Occipital lobe (tissue), 2 donors: Measurements from ENCODE around the gene CCNG1. TPM values are rescaled to one million over a fixed set of nuclear protein-coding genes. Genes with fewer than 3 reads are reported as not detected.
"Not testable (repeated sequence)": the region's sequence is repeated elsewhere in the genome, so short reads cannot be mapped to it uniquely, and the experiment has no call there.

Experiments used
- DNase-seq: peaks from one replicate; lab custom pipeline; 2025; lab: John Stamatoyannopoulos, UW
- total RNA-seq: library from RNA; depleted of rRNA; stranded (reverse); fragments of >200 nt; gene quantifications from one replicate; pipeline ENCODE4 v1.2.3, GENCODE V29; 2014

CCNG1 gene, protein sequence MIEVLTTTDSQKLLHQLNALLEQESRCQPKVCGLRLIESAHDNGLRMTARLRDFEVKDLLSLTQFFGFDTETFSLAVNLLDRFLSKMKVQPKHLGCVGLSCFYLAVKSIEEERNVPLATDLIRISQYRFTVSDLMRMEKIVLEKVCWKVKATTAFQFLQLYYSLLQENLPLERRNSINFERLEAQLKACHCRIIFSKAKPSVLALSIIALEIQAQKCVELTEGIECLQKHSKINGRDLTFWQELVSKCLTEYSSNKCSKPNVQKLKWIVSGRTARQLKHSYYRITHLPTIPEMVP
- 145 TPM for total RNA-seq

DNA sequence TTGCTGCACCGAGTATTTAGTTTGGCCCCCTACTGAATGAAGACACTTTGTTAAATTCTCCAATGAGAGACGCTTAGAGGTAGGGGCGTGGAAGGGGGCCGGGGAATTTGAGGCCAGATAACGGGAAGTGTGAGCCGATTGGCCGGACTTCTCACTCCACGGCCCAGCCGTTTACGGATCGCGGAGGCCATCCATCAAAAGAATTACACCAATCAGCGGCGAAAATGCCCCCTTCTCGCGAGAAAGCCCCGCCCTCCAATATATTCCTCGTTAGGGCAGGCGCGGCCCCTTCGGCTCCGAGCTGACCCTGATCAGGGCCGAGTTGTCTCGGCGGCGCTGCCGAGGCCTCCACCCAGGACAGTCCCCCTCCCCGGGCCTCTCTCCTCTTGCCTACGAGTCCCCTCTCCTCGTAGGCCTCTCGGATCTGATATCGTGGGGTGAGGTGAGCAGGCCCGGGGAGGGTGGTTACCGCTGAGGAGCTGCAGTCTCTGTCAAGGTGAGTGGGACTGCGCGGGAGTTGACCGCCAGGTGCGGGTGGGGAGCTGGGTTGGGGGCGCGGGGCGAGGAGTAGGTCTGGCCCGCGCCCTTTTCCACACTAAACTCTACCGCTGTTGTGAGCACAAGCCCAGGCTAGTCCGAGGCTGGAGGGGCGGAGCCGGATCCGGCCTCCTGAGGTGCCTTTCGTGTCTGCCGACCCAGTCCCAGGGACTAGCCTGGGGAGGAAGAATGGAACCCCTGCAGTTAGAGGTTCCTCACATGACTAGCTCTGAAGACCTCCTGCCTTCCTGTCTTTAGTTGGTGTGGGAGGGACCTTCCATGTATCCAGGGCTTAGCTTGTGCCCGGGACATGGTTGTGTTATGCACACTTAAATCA, at the start of gene CCNG1:
Gene CCNG1, plus strand, starts transcription at position 287 of the 874 bp plus-strand sequence. CDS start 1,662 bp downstream, outside the sequence.
- DNase-seq, result peak; percentile 94

DNA sequence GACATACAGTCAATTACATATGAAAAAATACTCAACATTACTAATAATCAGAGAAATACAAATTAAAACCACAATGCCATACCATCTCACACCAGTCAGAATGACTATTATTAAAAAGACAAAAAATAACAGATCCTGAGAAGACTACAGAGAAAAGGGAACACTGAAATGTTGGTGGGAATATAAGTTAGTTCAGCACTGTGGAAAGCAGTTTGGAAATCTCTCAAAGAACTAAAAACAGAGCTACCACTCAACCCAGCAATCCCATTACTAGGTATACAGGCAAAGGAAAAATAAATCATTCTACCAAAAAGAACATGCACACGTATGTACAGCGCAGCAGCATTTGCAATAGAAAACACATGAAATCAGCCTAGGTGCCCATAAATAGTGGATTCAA, 41.6 kb upstream of the CCNG1 start:
- no peak for DNase-seq

DNA sequence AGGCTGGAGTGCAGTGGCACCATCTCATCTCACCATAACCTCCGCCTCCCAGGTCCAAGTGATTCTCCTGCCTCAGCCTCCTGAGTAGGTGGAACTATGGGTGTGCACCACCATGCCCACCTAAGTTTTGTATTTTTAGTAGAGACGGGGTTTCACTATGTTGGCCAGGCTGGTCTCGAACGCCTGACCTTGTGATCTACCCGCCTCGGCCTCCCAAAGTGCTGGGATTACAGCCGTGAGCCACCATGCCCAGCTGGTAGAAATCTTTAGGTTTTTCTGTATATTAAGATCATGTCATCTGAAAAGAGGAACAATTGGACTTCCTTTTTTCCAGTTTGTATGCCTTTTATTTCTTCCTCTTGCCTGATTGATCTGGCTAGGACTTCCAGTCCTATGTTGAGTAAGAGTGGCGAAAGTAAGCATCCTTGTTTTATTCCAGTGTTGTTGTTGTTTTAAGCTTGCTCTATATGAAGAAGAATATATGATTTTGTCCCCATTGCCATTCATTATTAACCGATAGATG, 40.5 kb upstream of the CCNG1 start:
- DNase-seq, result not testable (repeated sequence)

DNA sequence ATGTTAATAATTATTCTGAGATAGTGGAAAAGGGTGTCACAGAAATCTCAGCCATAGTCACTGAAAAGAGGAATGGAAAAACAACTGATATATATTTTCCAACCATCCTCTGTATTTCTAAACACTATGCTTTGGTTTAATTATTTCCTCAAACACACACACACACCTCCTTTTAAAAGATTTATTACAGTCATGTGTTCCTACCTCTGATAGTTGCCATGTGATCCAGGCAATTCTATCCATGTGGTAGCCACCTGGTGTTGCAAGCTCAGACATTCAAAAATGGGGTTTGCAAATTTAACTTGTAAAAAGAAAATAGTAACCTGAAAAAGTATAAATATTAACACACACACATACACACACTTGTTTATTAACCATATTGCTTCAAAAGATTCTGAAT, 40.0 kb upstream of the CCNG1 start:
- DNase-seq, result no peak

DNA sequence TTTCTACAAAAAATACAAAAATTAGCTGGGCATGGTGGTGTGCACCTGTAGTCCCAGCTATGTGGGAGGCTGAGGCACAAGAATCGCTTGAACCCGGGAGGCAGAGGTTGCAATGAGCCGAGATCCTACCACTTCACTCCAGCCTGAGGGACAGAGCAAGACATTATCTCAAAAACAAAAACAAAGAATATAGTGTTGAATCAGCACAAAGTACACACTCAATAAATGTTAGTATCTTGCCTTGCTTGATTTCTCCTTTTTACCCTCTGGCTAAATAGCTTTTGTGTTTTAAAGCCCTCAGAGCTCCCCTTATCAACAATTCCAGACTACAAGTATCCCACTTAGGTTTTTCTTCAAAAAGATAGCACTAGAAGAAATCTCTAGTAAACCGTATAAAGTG, 37.5 kb upstream of the CCNG1 start:
- no peak for DNase-seq

DNA sequence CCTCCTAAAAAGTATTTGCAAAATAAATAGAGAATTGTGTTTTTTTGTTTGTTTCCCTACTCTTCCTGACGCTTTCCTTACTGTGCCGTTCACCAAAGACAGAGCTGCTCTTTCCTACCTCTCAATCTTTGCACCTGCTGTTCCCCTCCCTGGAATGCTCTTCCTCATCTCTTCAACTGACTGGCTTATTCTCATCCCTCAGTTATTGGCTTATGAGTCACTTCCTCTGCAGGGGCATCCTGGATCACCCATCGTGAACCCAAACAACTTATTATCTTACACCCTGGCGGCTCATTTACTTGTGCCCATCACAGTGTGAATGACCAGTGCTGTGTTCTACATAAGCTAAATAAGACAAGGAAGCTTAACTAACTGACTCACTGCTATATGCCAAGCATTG, 36.1 kb upstream of the CCNG1 start:
- DNase-seq, result no peak

DNA sequence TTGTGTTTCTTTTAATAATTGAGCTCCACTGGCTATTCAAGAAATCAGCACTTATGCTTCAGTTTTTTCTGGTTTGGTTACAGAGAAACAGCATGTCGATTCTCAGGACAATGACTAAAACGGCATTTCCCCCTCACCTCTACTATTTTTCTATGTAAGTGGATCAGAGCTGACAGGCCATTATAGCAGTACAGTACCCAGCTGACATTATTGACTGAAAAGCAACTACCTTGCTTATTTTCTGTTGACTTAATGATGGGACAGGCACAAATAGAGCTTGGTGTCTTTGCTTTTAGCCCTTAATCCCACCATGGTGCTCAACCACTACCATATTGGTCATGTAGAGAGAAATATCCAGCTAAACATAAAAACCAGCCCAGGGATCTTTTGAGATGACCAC, 35.4 kb upstream of the CCNG1 start:
- no peak for DNase-seq

DNA sequence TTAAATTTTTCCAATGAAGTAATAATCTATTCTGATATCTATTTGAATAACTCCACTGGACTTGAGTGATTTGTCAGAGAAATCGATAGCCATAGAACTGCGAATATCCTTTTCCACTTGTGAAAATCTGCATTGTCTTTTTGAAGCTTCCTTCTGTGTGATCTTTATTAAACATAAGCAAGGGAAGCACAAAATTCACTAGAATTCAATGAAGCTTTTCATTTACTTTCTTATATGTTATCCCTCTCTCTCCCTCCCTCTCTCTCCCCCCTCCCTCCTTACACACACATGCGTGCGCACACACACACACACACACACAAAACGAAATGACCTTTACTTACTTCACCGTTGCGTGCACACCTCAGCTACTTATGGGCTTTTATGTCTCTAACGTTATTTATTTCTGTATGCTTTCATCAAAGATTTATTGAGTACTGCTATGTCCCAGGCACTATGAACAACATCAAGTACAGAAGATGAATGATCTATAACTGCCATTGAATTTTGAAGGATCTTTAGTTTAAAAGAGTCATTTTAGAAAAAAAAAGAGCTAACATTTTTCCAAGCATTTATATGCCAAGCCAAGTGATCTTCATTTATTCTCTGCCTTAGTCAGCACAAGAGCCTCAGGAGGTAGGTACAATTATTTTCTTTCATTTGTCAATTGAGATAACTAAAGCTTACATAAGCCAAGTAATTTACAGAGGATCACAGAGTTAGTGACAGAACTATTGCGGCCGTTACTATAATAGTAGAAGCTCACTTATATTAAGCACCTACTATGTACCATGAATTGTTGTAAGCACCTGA, 32.8 kb upstream of the CCNG1 start:
- DNase-seq, result no peak

DNA sequence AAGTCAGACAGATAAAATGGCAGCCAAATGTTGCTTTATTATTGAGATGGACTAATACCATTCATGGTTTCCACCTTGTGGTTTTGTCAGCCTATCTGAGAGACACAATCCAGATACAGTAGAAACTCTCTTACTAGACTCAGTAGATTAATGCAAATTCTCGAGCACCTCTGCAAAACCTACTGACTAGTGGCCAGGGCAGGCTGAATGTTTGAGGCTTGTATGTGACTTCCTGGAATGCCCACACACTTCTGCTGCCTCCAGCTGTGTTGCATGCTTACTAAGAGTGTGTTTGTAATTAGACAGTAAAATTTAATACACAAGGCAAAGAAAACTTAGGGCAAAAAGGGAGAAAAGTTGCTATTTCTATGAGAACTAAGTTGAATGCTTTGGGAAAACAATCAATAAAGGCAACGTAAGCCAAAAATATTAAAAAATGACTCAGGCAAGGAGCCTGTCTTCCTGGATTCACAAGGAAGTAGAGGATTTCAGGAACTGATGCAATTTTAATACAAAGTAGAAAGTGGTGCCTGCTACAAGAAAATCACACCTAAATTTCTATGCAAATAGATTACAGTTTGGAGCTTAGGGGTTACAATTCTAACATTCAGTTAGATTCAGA, 30.2 kb upstream of the CCNG1 start:
- no peak for DNase-seq

DNA sequence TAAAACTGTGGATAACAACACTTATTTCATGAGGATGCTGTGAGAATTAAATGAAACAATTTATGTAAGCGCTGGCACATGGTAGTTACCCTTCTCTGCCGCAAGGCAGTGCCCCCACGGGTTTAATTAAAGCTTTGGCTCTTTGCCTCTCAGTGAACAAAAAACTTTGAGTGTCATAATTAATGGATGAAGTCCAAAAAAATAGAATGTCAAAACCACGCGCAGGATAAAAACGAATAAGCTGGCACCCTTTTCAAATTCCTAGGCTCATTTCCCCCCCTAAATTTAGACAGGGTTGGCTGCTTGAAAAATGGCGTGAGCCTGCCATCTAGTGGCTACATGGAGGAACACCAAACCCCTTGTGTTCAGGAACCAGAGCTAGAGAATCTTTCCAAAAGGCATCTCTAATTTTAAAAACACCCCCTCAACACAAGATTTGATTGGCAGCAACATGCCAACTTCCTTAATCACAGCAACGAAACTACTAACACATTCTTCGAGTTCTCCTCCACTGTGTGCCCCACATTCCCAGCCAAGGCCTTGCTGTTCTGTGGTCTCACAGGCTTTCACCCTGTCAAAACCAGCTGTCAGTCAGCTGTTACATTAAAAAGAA, 29.0 kb upstream of the CCNG1 start:
- DNase-seq, result peak; percentile 69

DNA sequence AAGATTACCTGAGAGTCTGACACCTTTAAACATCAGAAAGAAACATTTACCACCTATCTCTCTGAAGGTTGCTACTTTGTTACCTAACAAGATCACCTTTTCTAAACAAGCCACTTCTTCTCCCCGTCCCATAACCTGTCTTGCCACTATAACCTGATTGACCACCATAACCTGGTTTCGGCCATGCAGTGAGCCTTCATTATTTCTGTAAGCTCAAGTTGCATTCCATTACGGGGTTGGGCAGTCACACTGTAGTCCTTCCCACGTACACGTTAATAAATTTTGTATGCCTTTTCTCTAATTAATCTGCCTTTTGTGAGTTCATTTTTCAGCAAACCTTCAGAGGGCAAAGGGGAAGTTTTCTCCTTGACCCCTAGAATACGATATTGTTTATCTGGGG, 28.0 kb upstream of the CCNG1 start:
- DNase-seq, result no peak

DNA sequence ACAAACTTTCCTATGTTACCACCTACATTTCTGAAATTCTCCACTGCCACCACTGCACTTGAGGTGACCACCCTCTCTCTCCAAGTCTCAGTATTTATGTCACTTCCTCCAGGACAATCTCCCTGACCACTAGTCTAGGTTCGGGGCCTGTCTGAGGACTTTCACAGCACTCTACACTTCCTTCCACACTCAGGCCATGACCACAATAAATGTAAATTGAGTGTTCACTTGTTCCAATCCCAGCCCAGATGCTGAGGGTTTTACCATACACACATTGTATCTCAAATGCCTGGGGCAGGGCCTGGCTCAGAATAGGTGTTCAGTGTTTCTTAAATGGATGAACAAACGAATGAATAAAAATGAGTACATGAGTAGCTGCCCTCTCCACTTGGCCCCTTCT, 26.9 kb upstream of the CCNG1 start:
- DNase-seq, result no peak

DNA sequence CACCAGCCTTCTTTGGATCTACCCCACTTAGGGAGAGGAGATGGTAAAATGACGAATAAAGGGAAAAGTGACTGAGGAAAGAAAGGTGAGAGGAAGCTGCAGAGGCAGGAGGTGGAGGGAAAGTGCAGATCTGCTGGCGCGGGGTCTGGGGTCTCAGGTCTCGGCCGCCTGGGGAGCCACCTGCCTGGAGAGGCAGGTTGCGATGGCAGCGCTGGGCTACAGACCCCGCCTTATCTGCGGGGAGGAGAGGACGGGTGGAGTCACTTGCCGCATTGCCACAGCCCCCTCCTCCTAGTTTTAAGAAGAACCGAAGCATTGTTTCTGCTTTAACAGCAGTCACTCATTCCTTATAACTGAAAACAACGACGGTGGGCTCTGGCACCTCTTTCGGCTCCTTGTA, 21.7 kb upstream of the CCNG1 start:
- not testable (repeated sequence) for DNase-seq

DNA sequence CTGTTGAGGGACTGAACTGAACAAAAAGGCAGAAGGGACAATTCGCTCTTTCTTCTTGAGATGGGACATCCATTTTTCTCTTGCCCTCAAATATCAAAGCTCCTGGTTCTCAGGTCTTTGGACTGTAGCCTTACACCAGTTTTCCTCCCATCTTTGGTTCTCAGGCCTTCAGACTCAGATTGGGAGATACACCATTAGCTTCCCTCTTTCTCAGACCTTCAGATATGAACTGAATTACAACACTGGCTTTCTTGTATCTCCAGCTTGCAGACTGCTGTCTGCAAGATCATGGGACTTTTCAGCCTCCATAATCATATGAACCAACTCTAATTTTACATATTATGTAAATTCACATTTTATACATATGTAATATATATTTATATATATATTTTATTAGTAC, 12.6 kb upstream of the CCNG1 start:
- DNase-seq, result no peak

DNA sequence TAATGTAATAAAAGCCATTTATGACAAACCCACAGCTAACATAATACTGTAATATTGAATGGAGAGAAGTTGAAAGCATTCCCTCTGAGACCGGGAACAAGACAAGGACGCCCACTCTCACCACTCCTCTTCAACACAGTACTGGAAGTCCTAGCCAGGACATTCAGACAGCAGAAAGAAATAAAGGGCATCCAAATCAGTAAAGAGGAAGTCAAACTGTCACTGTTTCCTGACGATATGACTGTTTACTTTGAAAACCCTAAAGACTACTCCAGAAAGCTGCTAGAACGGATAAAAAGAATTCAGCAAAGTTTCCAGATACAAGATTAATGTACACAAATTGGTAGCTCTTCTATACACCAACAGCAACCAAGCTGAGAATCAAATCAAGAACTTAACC, 11.3 kb upstream of the CCNG1 start:
- not testable (repeated sequence) for DNase-seq

DNA sequence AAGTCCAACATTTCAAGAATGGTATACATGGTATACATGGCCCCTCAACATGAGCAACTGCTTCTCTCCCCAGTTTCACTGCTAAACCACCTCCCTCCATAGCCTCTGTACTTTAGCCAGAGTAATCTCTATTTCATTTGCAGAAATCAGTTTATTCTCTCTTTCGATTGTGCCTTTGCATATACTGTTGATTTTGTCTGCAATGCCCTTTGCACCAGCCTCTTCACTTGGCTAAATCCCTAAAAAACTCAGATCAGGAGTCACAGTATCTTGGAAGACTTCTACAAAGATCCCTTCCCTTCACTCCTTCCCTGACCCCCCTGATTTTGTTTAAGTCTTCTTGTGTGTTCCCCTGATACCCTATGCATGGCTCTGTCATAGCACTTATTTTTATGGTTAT, 4.9 kb upstream of the CCNG1 start:
- no peak for DNase-seq

DNA sequence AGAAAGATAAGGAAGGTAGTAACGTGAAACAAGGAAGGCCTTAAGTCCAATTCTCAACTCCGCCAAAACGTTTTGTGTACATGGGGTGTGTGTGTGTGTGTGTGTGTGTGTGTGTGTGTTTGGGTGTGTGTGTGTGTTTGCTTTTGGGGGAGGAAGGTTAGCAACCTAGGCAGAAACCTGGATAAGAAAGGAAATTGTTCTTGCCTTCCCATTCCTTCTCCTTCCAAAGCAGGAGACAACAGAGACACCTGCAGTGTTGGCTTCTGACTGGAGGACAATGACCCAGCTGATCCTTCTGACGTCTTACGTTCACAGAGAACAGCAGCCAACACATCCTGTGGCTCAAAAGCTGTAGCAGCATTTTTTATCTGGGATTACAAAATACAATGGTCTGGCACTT, 4.1 kb upstream of the CCNG1 start:
- no peak for DNase-seq

DNA sequence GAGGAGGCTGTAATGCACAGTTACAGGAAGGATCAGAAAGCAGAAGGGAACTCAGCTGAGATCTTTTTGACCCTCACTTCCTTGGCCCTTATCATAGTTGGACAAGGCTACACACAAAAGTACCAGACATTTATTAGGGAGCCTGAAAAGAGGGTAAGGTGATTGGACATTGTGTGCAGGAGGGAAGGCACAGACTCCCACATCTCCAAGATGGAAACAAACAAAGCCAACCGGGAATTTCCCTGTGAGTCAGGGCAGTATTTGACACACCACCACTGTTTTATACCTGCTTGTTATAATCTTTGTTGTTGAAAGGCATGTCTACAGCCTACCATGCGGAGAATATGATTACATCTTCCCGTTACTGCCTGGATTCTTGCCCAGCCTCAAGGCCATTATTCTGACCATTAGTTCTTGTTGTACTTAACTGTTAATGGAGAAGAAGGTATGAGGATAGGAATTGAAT, 3.0 kb upstream of the CCNG1 start:
- DNase-seq, result no peak

DNA sequence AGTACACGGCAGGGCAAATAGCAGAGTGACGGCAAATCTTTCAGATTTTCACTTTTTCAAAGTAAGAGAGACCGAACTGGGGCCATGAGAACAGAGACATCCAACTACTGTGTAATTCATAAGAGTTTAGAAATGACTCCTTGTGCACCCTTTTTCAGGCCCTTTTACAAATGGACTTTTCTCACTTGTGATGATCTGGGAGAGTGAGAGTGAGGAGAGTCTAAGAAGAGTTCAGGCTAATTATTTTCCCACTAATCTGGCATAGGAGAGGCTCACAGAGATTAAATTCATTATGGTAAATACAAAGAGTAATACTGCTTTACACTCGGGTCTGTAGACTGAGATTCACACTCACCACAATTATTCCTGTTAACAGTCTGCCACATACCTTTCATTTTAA, 880 bp upstream of the CCNG1 start:
- no peak for DNase-seq

DNA sequence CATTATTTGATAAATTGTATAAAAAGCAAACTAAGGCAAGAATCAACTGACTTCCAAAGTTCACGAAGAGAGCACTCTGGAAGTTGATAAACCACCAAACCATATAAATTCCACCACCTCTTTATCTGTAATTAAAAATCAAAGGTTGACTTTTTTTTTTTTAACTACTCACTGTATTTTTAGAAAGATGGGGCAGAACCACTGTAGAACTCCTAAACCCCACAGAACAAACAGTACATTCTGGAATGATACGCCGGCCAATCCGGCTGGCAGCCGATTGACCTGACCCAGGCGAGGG, 435 bp upstream of the CCNG1 start:
- DNase-seq, result no peak

DNA sequence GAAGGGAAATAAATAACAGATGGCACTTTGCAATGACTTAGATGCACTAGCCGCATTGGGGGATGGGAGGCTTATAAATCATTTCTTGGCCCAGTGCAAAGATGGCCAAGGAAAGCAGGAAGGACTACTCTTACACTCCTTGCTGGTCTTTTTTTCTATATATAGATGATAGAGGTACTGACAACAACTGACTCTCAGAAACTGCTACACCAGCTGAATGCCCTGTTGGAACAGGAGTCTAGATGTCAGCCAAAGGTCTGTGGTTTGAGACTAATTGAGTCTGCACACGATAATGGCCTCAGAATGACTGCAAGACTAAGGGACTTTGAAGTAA, 1.7 kb downstream of the CCNG1 start:
- no peak for DNase-seq
